GM19395 (cell line): ENCODE results near the gene DISC1.
"Not testable (repeated sequence)": the region's sequence is repeated elsewhere in the genome, so short reads cannot be mapped to it uniquely, and the experiment has no call there.

Source experiments
- ATAC-seq: cut with Tn5 transposase; IDR thresholded peaks from one replicate; pipeline ENCODE4 v1.9.1; 2021; ENCODE audit warnings: mild to moderate bottlenecking, moderate library complexity; ENCODE audit not compliant: unreplicated experiment

DISC1 gene

DNA sequence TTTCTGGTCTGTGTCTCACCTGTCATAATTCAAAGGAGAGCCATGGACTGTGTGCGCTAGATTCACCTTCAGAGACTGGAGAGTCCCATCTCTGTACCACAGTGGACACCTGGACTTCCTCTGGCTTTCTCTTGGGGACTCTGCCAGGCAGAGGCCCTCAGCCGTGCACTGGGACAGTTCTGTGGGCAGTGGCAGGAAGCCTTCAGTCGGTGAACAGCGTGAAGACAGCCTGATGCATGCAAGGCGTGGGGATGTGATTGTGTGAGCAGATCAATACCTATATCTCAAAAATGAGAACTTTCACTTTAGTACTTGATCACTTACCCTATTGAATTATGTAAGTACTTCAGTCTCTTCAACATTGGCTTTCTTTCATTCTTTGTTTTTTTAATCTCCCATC is 245.3 kb downstream of the DISC1 start:
- no peak for ATAC-seq

DNA sequence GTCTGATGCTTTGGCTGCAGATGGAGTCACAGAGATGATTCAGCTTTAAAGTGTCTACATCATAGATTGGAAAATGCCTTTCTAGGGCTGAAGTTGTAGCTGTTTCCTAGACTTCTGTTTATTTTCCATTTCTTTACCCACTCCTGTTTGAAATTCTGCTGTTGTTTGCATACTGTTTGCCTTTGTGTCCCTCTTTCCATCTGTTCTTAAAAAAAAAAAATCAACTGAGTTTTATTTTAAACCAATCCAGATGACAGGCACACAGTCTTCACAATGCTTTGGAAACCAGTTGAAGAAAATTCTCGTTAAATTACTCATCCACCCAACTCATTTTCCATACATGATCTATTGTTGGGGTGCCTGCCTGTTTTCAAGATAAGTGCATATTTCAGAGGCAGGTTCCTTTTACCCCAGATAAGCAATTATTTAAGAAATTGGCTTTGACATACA is 245.9 kb downstream of the DISC1 start:
- no peak for ATAC-seq

DNA sequence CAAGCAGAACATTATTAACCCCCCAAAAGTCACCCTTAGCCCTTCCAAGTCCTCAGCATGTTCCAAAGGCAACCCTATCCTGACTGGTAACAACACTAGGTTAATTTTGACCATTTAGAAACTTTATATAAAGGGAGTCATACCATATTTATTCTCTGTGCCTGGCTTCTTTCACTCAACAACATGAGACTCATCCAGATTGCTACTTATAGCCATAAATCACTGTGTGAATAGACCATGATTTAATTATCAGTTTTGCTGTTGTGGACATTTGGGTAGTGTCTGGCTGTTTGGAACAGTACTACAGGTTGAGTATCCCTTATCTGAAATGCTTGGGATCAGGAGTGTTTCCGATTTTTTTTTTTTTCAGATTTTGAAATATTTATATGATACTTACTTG is 252.1 kb downstream of the DISC1 start:
- no peak for ATAC-seq

DNA sequence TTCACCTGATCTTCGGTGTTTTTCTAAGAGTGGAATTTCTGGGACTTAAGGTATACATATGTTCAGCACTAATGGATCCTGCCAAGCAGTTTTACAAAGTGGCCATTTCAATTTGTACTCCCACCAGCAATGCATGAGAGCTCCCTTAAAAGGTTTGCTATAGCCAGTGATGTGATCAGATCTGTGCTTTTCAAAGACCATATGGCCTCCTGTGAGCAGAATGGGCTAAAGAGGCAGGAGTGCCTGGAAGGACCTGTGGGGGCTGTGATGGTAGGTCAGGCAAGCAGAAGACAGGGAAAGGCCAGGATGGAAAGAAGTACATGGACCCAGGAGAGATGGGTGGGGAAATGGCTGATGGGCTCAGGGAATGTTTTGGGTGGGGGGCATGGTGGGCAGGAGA is 252.7 kb downstream of the DISC1 start:
- ATAC-seq = no peak

DNA sequence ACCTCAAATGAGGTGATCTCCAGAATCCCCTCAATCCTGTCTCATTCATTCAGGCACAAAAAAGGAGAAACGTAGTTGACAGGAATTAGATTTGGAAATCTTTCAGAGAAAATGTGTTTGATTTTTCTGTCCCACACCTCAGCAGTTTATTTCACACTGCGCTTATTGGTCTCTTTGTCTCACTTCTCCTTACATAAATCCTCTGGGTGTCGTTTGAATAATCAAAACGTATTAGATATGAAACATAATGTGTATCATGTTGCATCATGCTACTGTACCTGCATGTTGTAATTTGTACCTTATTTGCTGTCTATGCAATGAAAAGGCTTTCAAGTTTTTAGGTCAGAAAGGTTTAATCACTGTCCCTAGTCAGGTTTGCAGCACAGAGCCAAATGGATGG is 255.7 kb downstream of the DISC1 start:
- no peak for ATAC-seq

DNA sequence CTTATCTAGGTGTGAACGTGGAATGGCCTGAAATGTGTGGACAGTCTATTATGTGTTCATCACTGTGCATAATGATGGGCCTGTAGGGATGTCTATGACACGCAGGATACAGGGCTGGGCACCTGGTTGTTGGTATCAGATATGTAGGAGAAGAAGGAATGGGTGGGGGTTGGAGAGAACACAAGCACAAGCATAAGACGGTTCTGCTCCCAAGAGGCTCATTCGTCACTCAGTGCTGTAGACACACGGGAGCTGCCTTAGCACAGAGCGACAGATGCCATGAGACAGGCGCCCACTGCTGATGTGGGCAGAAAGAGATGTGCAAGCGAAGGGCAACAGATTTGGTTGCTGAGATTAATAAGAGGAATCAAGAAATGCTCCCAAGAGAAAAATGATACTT is 256.2 kb downstream of the DISC1 start:
- ATAC-seq = no peak

DNA sequence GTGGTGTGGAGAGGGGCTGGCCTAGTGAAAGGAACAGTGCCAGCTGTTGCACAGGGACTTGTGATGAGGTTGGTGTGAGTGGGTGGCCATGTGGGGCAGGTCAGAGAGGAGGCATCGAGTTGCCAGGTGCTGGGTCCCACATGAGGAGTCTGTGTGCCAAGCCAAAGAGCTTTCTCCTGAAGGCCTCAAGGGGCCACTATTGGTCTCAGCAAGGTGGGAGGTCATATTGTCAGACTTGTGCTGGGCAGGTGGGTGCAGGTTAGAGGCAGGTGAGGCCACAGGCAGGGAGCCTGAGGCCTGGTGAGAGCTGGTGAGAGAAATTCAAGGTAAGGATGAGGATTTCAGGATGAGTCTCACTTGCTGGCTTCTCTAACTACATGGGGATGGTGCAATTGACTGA is 256.8 kb downstream of the DISC1 start:
- no peak for ATAC-seq

DNA sequence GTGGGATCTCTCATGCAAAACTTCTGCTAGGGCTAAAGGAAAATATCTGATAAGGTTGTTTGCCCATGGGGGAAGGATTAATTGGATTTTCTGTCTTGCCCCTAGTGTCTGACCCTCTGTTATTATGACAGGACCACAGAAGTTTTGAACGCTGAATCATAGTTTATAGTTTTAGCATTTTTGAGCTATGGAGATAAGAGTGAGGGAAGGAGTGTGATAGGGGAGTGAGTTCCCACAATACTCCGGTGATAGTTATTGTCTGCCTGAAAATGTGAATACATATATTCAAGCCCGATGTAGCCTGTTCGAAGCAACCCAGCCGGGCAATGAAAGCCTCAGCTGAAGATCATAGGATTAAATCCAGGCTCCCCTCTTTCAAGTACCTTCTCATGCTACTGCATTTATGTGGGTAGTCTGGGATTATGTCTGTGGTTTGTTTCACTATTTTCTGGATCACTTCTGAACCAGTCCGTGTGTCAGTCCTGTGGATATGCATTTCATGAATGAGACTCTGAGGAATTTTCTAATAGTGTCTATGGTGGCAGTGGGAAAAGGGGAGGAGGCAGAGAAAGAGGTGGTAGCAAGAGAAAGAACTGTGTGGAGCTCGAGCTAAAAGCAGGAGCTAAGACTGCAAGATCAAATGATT is 258.7 kb downstream of the DISC1 start:
- no peak for ATAC-seq

DNA sequence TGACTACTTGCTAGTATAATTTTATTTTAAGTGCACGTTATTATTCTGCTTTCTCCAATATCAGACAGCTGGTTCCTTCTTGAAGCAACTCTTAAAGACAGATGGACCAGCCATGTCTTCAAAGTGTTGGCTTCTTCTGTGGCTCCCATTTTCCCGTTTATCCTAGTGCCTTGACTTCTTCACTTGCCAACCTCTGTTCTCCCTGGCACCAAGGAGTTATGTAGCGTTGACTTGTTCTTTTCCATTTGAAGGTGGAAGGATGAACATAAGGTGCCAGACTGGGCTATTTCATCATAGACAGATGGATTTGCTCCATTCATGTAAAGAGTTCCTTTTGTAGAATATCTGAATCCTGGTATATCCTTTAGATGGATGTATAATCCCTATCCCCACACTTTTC is 260.6 kb downstream of the DISC1 start:
- no peak for ATAC-seq

DNA sequence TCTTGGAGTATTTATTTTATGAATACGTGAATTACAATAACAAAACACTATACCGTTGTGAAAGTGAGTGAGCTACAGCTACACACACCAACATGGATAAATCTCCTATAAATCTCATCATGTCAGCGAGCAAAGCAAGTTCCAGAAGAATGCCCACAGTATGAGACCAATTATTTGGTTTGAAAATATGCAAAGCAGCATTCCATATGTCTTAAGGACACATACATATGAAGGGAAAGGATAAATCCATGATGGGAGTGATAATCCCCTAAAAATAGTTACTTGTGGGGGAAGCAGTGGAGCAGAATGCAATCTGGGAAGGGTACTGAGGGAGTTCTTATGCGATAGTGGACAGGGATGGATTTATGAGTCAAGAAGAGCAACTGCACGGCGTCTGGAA is 261.3 kb downstream of the DISC1 start:
- ATAC-seq = no peak

DNA sequence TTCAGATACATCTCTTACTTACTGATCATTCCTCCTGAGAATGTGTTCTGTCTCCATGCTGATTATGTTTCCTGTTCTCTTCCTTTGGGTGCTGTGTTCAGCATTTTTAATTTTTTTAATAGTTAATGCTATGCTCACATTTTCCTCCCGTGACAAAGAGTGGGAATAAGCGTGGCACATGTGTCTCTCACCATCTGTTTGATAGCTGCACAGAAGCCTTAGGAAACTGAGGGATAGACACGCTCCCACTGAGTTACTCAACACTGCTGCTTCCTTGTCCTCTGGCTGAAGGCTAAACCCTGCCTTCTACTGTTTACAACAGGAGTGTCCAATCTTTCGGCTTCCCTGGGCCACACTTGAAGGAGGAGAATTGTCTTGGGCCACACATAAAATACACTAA is 264.2 kb downstream of the DISC1 start:
- no peak for ATAC-seq

DNA sequence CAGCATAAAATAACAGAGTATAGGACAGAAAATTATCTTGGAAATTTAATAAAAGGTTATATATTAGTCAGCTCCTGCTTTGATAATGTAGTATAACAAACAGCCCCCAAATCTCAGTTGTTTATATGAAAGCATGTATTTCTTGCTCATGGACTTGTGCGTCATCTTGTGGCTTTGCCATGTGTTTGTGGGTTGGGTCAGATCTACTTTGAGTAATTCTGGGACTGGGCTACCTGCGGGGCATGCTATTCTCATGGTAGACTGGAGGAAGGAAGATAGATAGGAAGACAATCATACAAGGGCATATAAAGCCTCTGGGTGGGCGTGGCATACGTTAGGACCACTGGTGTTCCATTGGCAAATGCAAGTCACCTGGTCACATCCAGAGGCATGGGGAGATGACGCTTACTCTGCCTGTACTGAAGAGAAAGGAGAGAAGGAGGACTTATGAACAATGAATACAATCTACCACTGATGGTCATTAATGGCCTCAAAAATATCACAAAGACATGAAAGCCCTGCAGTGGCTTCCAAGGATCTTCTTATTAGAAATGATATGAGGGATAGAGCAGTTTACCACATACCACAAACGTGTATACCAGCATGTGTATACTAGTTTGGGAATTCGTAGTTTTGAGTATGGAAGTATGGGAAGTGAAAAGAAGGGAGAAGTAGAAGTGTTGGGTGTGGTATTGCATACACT is 267.0 kb downstream of the DISC1 start:
- no peak for ATAC-seq

DNA sequence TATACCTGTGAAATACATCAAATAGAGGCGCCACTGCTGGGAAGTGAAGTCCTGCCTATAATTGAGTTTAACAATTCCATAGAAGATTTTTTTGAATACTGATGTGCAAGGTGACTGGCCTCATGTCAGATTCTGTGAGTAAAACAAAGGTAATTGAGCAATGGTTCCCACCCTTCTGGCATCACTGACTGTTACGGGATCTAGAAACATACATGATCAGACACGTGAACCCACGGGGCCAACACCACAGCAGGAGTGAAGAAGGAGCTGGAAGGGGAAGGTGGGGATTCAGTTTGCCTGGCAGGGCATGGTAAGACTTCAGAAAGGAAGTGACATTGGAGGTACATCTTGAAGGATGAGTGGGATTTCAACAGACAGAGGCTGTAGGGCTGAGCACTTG is 270.2 kb downstream of the DISC1 start:
- ATAC-seq = no peak

DNA sequence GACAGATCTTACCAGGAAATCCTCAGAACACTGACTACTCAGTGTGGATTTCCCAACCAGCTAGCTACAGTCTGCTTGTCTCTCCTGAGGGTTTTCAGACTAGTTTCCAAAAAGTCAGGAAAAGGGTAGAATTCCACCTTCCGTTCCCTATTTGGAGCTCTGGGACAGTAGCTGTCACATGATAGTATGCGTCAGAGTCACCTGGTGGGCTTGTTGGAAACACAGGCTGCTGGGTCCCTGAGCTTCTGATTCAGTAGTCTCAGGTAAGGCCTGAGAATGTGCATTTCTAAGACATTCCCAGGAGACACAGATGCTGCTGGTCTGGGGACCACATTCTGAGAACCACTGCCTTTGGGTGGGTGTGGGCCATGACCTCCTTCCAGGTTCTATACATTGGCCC is 272.5 kb downstream of the DISC1 start:
- ATAC-seq = no peak

DNA sequence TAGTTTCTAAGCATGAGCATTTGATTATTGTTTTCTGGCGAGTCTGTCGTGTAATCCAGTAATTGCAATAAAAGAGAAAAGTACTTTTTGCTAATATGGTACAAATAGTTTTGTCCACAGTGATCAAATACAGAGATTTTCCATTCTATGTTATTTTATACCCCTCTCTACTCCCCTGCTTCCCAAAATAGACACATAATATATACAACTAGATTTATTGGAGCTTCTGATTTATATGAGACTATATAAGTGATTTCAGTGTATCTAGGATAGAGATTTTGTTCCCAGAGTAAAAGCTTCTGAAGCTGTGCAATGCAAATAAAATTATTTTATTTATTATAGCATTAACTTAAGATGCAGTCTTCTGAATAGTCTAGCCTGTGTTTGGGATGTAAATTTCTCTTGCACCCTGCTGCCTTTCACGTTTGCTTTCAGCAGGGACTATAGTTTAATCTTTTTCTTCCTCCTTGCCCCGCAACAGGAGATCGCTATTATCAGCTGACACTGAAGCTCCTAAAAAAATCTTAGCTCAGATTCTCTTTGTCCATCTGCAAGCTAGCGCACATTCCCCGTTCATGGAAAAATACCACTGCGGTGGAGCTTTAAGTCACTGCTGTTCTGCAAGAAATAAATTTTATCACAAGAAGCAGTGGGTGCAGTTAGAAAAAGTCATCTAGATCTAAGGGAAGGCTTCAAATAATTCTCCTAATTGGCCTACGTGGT is 273.3 kb downstream of the DISC1 start:
- ATAC-seq = no peak

DNA sequence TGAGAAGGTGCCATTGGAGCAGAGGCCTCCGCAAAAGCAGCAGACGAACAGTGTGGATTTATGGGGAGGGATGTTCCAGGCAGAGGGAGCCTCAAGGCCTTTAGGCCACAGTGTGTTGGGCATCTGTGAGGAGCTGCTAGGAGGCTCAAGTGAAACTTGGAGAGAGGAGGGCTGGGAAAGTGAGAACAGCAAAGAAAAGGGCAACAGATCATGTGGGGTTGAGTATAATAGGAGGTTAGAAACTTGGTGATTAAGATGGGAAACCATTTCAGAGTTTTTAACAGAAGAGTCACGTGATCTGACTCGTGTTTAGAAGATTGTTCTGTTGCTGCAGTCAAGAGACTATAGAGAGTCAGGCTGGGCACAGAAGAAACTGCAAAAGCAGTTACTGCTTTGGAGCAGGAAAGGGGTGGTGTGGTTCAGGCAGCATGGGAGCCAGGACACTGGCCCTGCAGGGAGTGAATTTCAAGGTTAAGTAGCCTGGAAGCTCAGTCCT is 277.0 kb downstream of the DISC1 start:
- no peak for ATAC-seq

DNA sequence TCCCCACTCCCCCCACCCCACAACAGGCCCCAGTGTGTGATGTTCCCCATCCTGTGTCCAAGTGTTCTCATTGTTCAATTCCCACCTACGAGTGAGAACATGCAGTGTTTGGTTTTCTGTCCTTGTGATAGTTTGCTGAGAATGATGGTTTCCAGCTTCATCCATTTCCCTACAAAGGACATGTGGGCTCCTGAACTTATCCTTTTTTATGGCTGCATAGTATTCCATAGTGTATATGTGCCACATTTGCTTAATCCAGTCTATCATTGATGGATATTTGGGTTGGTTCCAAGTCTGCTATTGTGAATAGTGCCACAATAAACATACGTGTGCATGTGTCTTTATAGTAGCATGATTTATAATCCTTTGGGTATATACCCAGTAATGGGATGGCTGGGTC is 280.7 kb downstream of the DISC1 start:
- ATAC-seq = not testable (repeated sequence)

DNA sequence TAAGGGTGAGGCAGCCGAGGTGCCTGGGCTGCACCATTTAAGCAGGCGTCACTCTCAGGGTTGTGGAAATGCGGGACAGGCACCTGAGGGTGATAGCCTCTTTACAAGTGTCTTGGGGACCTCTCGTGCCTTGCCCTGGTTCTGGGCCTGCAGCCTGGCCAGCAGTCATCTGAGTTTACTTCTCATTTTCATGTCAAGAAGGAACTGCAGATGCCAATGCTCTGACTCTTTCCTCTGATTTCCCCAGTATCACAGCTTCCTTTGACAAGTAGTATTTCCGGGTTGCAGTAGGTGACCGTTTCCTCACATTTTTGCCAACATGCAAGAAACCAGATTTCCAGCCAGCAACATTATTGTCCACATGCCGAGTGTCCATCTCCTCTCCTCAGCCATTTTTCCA is 286.9 kb downstream of the DISC1 start:
- ATAC-seq = no peak

DNA sequence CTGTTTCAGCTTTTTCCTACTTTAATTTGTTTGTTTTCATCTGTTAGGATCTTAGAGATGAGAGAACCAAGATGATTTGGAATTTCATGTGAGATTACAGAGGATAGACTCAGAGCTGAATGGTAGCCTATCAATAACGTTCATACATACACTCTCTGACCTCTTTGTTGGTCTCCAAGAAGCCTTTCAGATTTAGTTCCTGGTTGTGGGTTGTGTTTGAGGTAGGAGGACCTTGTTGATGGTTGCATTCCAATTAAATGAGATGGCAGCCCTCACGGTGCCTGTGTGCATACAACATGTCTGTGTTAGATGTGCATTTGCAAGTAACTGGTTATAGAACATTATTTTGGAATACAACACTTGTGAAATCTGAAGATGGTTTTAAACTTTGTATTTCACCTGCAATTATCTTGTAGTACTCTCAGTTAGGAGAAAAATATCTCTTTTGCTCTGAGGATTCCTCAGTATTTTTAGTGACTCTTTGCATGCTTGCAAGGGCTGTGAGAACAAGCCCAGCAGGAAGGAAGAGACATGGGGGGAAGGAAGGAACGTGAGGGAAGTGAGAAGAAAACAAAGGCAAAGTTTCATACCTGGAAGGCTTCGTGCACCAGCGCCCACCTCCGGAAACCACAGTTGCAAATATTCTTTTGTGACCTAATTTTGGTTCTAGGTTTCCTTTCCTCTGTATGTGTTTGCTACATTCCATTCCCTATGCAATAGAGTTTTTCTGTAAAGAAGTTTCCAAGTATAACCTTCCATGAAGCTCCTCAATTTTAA is 291.8 kb downstream of the DISC1 start:
- ATAC-seq = peak; percentile 58

DNA sequence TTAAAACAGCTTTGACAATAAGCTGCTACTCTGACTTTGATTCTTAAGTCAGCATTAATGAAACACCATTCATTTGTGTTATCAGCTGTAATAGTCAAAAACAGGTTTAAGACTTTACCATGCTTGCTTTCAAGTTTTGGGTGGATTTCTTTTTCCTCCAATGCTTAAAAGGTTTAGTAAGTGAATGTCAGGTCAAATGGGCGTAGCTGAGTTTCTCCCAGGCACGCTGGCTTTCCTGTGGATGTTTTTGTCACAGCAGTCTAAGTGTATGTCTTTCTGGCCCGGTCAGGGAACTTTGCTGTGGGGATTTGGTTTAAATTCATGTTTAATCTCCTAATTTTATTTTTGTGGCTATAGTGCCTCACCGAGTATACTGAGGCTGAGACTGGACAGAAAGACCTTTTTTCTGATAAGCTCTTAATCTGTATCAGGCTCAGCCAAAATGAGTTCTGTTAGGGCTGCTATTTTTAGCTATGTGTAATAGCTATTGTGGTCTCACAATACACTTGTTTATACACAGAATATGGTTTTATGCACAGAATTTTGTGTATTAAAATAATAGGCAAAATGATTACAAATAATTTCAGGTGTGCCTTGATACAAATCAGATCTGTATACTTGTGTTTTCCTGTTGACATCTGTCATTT is 292.8 kb downstream of the DISC1 start:
- no peak for ATAC-seq

DNA sequence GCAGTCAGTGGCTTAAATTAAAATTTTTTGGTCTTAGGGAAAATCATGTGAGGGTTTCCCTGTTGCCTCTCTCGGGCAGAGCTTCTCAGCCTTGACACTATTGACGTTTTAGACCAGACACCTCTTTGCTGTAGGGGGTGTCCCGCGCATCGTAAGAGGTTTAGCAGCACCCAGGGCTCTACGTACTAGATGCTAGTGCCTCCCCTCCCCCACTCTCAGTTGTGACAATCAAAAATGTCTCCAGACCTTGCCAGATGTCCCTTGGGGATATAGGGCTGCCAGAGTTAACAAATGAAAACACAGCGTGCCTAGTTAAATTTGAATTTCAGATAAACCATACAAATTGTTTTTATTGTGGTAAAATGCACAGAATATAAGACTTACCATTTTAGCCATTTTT is 293.3 kb downstream of the DISC1 start:
- no peak for ATAC-seq
